ENCODE data around the gene CREB3L2.

- TF ChIP-seq CTCF (IDR thresholded peaks at IDR 0.05) = no peak
- no peak for TF ChIP-seq POLR2A (IDR thresholded peaks at IDR 0.05)
Measured at GRCh38 chr7:137923380-137923779, 78.5 kb downstream of the CREB3L2 start.
